ENCODE measurements around the gene GPR3. TPM values are rescaled to one million over a fixed set of nuclear protein-coding genes. Genes with fewer than 3 reads are reported as not detected.
A peak's percentile ranks its signal among the peaks of the same experiment; 100 is the strongest.

The GPR3 gene
- total and polyA plus RNA-seq, 4 donors = under 0.01 to 0.30 TPM; not detected in 2

DNA sequence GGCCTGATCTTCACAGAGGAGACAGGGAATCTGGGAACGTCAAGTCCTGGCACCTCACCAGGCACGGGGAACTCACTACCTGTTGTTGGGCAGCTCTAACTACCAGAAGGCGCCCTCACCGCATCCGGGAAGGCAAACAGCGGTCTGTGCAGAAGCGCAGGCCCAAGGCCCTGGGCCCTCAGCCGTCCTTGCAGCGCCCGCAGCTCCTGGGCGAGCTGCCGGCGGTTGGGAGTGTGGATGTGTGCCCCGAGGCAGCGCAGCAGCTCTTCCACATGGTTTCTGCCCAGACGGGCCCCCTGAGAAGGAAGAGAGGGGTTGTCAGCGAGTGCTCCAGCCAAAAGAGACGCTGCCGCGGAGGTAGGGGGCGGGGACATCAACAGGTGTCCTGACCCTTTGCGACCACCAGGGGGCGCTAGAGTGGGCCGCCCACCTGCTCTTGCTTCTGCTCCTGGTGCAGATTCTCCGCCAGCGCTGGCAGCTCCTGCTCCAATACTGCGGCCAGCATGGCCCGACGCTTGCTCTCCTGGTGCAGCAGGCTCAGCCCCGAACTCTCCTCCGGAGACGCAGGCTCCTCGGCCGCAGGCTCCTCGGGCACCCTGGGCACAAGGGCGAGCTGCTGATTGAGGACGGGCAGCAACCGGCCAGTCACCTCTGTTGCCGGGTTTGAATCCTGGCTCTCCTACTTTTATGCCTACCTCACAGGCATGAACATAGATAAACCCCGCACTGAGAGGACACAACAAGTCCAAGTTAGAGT is 35.0 kb upstream of the GPR3 start:
- no peaks in the 10 kb centered on the region for H3K27me3 ChIP-seq (ENCODE audit: control insufficient read depth in 4 of 4, insufficient read depth in 4 of 4, low read length in 3 of 4)
- TF ChIP-seq, protein P1, sequence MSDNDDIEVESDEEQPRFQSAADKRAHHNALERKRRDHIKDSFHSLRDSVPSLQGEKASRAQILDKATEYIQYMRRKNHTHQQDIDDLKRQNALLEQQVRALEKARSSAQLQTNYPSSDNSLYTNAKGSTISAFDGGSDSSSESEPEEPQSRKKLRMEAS (IDR thresholded peaks at IDR 0.05) = no peak
- TF ChIP-seq, protein P2, sequence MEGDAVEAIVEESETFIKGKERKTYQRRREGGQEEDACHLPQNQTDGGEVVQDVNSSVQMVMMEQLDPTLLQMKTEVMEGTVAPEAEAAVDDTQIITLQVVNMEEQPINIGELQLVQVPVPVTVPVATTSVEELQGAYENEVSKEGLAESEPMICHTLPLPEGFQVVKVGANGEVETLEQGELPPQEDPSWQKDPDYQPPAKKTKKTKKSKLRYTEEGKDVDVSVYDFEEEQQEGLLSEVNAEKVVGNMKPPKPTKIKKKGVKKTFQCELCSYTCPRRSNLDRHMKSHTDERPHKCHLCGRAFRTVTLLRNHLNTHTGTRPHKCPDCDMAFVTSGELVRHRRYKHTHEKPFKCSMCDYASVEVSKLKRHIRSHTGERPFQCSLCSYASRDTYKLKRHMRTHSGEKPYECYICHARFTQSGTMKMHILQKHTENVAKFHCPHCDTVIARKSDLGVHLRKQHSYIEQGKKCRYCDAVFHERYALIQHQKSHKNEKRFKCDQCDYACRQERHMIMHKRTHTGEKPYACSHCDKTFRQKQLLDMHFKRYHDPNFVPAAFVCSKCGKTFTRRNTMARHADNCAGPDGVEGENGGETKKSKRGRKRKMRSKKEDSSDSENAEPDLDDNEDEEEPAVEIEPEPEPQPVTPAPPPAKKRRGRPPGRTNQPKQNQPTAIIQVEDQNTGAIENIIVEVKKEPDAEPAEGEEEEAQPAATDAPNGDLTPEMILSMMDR (IDR thresholded peaks at IDR 0.05; ENCODE audit: low read depth, low read length, missing input control) = peak; percentile 95
- peak; percentile 72 to 84 for TF ChIP-seq RAD21 (IDR thresholded peaks at IDR 0.05)
- no peak overlapping the region for H3K27ac ChIP-seq (ENCODE audit: low read depth in 1 of 2, low read length in 2 of 2)
- DNase-seq (ENCODE audit: low spot score) = peak; percentile 83
- no peak overlapping the region for H3K9ac ChIP-seq (ENCODE audit: low read depth in 1 of 2, low read length in 2 of 2)
- no peaks in the 10 kb centered on the region for H3K36me3 ChIP-seq (ENCODE audit: control insufficient read depth in 4 of 4, insufficient read depth in 3 of 4, low read depth in 1 of 4, low read length in 3 of 4)
- no peaks in the 10 kb centered on the region for H3K9me3 ChIP-seq (ENCODE audit: control insufficient read depth in 4 of 4, low read length in 3 of 4)
- H3K4me3 ChIP-seq (ENCODE audit: low read depth in 1 of 3, low read length in 3 of 3) = peak overlapping the region; percentile 2 to 16 (median 6)
- H3K4me1 ChIP-seq (ENCODE audit: control insufficient read depth in 4 of 4, insufficient read depth in 4 of 4, low read length in 3 of 4) = peaks cover 0 to 12% (median 5%) of the 10 kb centered on the region in 4 donors
- 29% methylated on average over 40 of the region's 40 CpGs for WGBS

DNA sequence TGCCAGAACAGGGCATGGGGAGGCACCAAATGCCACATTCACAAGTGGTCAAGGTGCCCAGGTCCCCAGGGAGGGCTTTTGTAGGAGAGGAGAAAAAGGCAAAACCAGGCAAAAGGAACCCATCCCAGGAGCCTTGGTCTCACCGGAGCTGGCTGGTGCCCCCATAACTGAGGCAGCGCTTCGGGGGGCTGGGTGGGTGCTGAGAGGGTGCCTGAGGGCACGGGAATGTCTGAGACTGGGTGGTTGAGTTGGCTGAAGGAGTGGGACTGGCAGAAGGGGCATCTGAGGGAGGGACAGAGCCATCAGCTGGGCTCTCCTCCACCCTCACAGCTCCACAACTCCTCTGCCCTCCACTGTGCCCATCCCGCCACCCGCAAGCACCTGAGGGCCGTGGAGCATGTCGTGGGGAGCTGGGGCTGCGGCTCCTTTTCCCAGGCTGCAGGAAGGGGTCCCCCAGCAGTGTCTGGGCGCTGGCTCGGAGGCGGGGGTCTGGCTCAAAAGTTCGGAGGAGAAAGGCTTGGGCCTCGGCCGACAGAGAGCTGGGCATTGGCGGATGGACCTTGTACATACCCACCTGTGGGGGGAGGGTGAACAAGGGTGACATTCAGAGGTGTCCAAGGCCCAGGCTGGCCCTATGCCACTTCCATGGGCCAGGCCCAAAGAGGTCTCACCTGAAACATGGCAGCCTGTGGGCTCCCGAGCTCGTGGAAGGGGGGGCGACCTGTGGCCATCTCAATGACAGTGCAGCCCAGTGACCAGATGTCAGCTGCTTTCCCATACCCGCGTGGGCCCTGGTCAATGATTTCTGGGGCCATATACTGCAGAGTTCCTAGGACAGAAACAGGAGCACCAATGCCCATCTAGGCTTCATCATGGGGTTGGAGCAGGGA is 34.1 kb upstream of the GPR3 start:
- no peak for DNase-seq (ENCODE audit: low spot score)
- H3K4me3 ChIP-seq (ENCODE audit: low read depth in 1 of 3, low read length in 3 of 3) = no peak overlapping the region
- no peaks in the 10 kb centered on the region for H3K27me3 ChIP-seq (ENCODE audit: control insufficient read depth in 4 of 4, insufficient read depth in 4 of 4, low read length in 3 of 4)
- H3K9ac ChIP-seq (ENCODE audit: low read depth in 1 of 2, low read length in 2 of 2) = no peak overlapping the region
- H3K9me3 ChIP-seq (ENCODE audit: control insufficient read depth in 4 of 4, low read length in 3 of 4) = no peaks in the 10 kb centered on the region
- TF ChIP-seq RXRA (IDR thresholded peaks at IDR 0.05) (no peak), SP1 (IDR thresholded peaks at IDR 0.05) (no peak), HNF4A (conservative IDR thresholded peaks at IDR 0.05) (no peak), TAF1 (conservative IDR thresholded peaks at IDR 0.05) (no peak), EGR1 (IDR thresholded peaks at IDR 0.05; ENCODE audit: low read depth in 2 of 2) (no peak), FOXA1 (IDR thresholded peaks at IDR 0.05) (no peak), GABPA (IDR thresholded peaks at IDR 0.05 in 1 of 2, conservative IDR thresholded peaks at IDR 0.05 in 1 of 2) (no peak), HNF4G (IDR thresholded peaks at IDR 0.05) (no peak), NR2F2 (IDR thresholded peaks at IDR 0.05) (no peak)
- H3K36me3 ChIP-seq (ENCODE audit: control insufficient read depth in 4 of 4, insufficient read depth in 3 of 4, low read depth in 1 of 4, low read length in 3 of 4) = no peaks in the 10 kb centered on the region
- no peak overlapping the region for H3K27ac ChIP-seq (ENCODE audit: low read depth in 1 of 2, low read length in 2 of 2)
- H3K4me1 ChIP-seq (ENCODE audit: control insufficient read depth in 4 of 4, insufficient read depth in 4 of 4, low read length in 3 of 4) = peaks cover 0 to 12% (median 5%) of the 10 kb centered on the region in 4 donors
- WGBS = 87% methylated on average over 21 of the region's 21 CpGs

DNA sequence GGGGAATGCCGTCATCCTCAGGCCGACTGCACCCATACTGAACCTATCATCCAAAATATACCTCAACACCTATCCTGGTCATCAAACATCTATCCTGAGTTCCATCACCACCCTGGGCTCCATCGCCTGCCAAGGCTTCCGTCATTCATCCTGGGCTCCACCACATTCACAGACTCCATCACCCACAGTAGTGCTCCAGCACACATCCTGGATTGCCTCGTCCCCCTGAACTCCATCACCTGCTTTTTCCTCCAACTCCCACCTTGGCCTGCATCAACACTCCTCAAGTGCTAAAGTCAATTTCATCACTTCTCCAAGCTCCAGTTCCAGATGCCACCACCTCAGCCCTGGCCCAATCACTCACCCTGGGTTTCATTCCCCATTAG is 33.5 kb upstream of the GPR3 start:
- Histone ChIP-seq H3K27ac (ENCODE audit: low read depth in 1 of 2, low read length in 2 of 2) (no peak overlapping the region), H3K9ac (ENCODE audit: low read depth in 1 of 2, low read length in 2 of 2) (no peak overlapping the region), H3K4me1 (ENCODE audit: control insufficient read depth in 4 of 4, insufficient read depth in 4 of 4, low read length in 3 of 4) (peaks cover 0 to 12% (median 5%) of the 10 kb centered on the region in 4 donors), H3K27me3 (ENCODE audit: control insufficient read depth in 4 of 4, insufficient read depth in 4 of 4, low read length in 3 of 4) (no peaks in the 10 kb centered on the region), H3K9me3 (ENCODE audit: control insufficient read depth in 4 of 4, low read length in 3 of 4) (no peaks in the 10 kb centered on the region), H3K36me3 (ENCODE audit: control insufficient read depth in 4 of 4, insufficient read depth in 3 of 4, low read depth in 1 of 4, low read length in 3 of 4) (no peaks in the 10 kb centered on the region), H3K4me3 (ENCODE audit: low read depth in 1 of 3, low read length in 3 of 3) (no peak overlapping the region)
- DNase-seq (ENCODE audit: low spot score) = no peak
- 97% methylated on average over 5 of the region's 5 CpGs for WGBS
- no peak for TF ChIP-seq SP1 (IDR thresholded peaks at IDR 0.05)
- no peak for TF ChIP-seq HNF4G (IDR thresholded peaks at IDR 0.05)
- TF ChIP-seq NR2F2 (IDR thresholded peaks at IDR 0.05) = no peak
- no peak for TF ChIP-seq TAF1 (conservative IDR thresholded peaks at IDR 0.05)
- TF ChIP-seq, protein P2 (IDR thresholded peaks at IDR 0.05; ENCODE audit: low read depth, low read length, missing input control) = no peak
- TF ChIP-seq, protein P3, sequence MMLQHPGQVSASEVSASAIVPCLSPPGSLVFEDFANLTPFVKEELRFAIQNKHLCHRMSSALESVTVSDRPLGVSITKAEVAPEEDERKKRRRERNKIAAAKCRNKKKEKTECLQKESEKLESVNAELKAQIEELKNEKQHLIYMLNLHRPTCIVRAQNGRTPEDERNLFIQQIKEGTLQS (IDR thresholded peaks at IDR 0.05) = no peak
- TF ChIP-seq HNF4A (conservative IDR thresholded peaks at IDR 0.05) = no peak
- TF ChIP-seq RAD21 (IDR thresholded peaks at IDR 0.05) = no peak
- no peak for TF ChIP-seq RXRA (IDR thresholded peaks at IDR 0.05)
- TF ChIP-seq FOXA1 (IDR thresholded peaks at IDR 0.05) = no peak
- TF ChIP-seq, protein P4, sequence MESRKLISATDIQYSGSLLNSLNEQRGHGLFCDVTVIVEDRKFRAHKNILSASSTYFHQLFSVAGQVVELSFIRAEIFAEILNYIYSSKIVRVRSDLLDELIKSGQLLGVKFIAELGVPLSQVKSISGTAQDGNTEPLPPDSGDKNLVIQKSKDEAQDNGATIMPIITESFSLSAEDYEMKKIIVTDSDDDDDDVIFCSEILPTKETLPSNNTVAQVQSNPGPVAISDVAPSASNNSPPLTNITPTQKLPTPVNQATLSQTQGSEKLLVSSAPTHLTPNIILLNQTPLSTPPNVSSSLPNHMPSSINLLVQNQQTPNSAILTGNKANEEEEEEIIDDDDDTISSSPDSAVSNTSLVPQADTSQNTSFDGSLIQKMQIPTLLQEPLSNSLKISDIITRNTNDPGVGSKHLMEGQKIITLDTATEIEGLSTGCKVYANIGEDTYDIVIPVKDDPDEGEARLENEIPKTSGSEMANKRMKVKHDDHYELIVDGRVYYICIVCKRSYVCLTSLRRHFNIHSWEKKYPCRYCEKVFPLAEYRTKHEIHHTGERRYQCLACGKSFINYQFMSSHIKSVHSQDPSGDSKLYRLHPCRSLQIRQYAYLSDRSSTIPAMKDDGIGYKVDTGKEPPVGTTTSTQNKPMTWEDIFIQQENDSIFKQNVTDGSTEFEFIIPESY (IDR thresholded peaks at IDR 0.05) = no peak
- TF ChIP-seq, protein P1 (IDR thresholded peaks at IDR 0.05) = no peak
- TF ChIP-seq FOXA2 (IDR thresholded peaks at IDR 0.05) = no peak
- TF ChIP-seq GABPA (IDR thresholded peaks at IDR 0.05 in 1 of 2, conservative IDR thresholded peaks at IDR 0.05 in 1 of 2) = no peak
- no peak for TF ChIP-seq JUND (IDR thresholded peaks at IDR 0.05)
- no peak for TF ChIP-seq YY1 (IDR thresholded peaks at IDR 0.05)
